Caco-2 (cell line): ENCODE measurements around the gene UGT8. TPM values are rescaled to one million over a fixed set of nuclear protein-coding genes. Genes with fewer than 3 reads are reported as not detected.
"Not testable (repeated sequence)": the region's sequence is repeated elsewhere in the genome, so short reads cannot be mapped to it uniquely, and the experiment has no call there.

Experiments
- BruUV-seq: library from RNA; stranded (reverse); fragments of 400-500 nt; replicated peaks from 2 replicates; lab custom pipeline; 2021; lab: Mats Ljungman, UMichigan
- CTCF ChIA-PET: fragments of 300-600 bp; sonication (Branson Sonifier 250); formaldehyde crosslinking; loops from one replicate; lab custom pipeline; 2022; ENCODE audit warnings: antibody characterized with exemption; lab: Charles Lee
- POLR2A ChIA-PET: fragments of 300-600 bp; sonication (Branson Sonifier 250); formaldehyde crosslinking; loops from one replicate; lab custom pipeline; 2022; ENCODE audit warnings: antibody characterized with exemption; lab: Charles Lee
- DNase-seq, 2 experiments: peaks; one replicate each; pipeline versions ENCODE4 v3.0.0 to v3.0.0-alpha.2; 2020 to 2022
- H3K27me3 ChIP-seq: replicated peaks from 2 replicates; pipeline ENCODE4 v1.6.0; 2011; ENCODE audit warnings: low read length; ENCODE audit not compliant: control insufficient read depth, insufficient read depth
- H3K36me3 ChIP-seq: 2 replicates; pipeline ENCODE4 v1.5.1; 2011; ENCODE audit warnings: low read length; ENCODE audit not compliant: control insufficient read depth, insufficient read depth
- H3K4me1 ChIP-seq: fragments of 250-450 bp; sonication (Bioruptor Pico); 2 replicates; pipeline ENCODE4 v1.5.1; 2020; ENCODE audit warnings: mild to moderate bottlenecking
- H3K4me3 ChIP-seq: 2 replicates; pipeline ENCODE4 v1.5.1; 2011; ENCODE audit warnings: low read depth, mild to moderate bottlenecking, control low read depth, low read length
- H3K9me3 ChIP-seq: fragments of 250-450 bp; sonication (Bioruptor Pico); 2 replicates; pipeline ENCODE4 v1.5.1; 2020; ENCODE audit warnings: mild to moderate bottlenecking, moderate library complexity
- H3K27ac Mint-ChIP-seq: one replicate; pipeline ENCODE4 v1.8.0; 2022; ENCODE audit warnings: mixed read lengths; ENCODE audit not compliant: unreplicated experiment
- H3K27me3 Mint-ChIP-seq: one replicate; pipeline ENCODE4 v1.8.0; 2022; ENCODE audit warnings: mixed read lengths; ENCODE audit not compliant: insufficient read depth, unreplicated experiment
- H3K36me3 Mint-ChIP-seq: one replicate; pipeline ENCODE4 v1.8.0; 2022; ENCODE audit warnings: mild to moderate bottlenecking, mixed read lengths; ENCODE audit not compliant: insufficient read depth, unreplicated experiment
- H3K4me1 Mint-ChIP-seq: one replicate; pipeline ENCODE4 v1.8.0; 2022; ENCODE audit warnings: low read depth, mixed read lengths; ENCODE audit not compliant: unreplicated experiment
- H3K4me3 Mint-ChIP-seq: one replicate; pipeline ENCODE4 v1.8.0; 2022; ENCODE audit warnings: mild to moderate bottlenecking, moderate library complexity, mixed read lengths; ENCODE audit not compliant: unreplicated experiment
- H3K9me3 Mint-ChIP-seq: one replicate; pipeline ENCODE4 v1.8.0; 2022; ENCODE audit warnings: mixed read lengths; ENCODE audit not compliant: unreplicated experiment
- CTCF ChIP-seq, 2 experiments: fragments of 200-600 bp in 1 of 2; IDR thresholded peaks; 1 replicate in 1 of 2; 2 replicates in 1 of 2; pipeline versions ENCODE4 v1.5.1 to v1.8.0; 2011 to 2022; ENCODE audit warnings: antibody characterized with exemption in 1 of 2, control low read depth in 1 of 2, inconsistent platforms in 1 of 2, low read depth in 1 of 2, low read length in 1 of 2, mild to moderate bottlenecking in 1 of 2, moderate library complexity in 1 of 2; ENCODE audit not compliant: insufficient read depth in 1 of 2, severe bottlenecking in 1 of 2, unreplicated experiment in 1 of 2
- intact Hi-C: fragments of 100-400 bp; cut with micrococcal nuclease; formaldehyde crosslinking; loops from one replicate; pipeline ENCODE4 v1.10.0; 2022; ENCODE audit not compliant: unreplicated experiment
- total RNA-seq: library from RNA; stranded (reverse); gene quantifications from 2 replicates; pipeline ENCODE4 v1.2.3, GENCODE V29; 2022

The UGT8 gene
- total RNA-seq, 1 experiment from 2014 or later: 11.9 TPM

- POLR2A ChIA-PET: no interaction called here
- no peak for TF ChIP-seq CTCF (IDR thresholded peaks at IDR 0.05; ENCODE audit: insufficient read depth in 1 of 2, low read depth in 1 of 2, low read length in 1 of 2, severe bottlenecking in 1 of 2, unreplicated experiment in 1 of 2)
- CTCF ChIA-PET: no interaction called here
- H3K27me3 Mint-ChIP-seq: no peaks in the 10 kb centered on the region
- no peaks in the 10 kb centered on the region for H3K27me3 ChIP-seq
- H3K9me3 Mint-ChIP-seq: no peaks in the 10 kb centered on the region
- H3K27ac Mint-ChIP-seq: no peak overlapping the region
- no peak overlapping the region for H3K4me3 Mint-ChIP-seq
- no TSS peak for BruUV-seq
- H3K36me3 ChIP-seq: no peaks in the 10 kb centered on the region
- no peaks in the 10 kb centered on the region for H3K36me3 Mint-ChIP-seq
- H3K4me3 ChIP-seq: no peak overlapping the region
- H3K4me1 ChIP-seq: peaks cover 13% of the 10 kb centered on the region
- H3K4me1 Mint-ChIP-seq: peaks cover 7% of the 10 kb centered on the region
- intact Hi-C loops: no loop called here
- no peak for DNase-seq
- H3K9me3 ChIP-seq: no peaks in the 10 kb centered on the region
These were observed 15.0 kb downstream of the UGT8 start for GRCh38 chr4:114613560-114613959.

GRCh38 chr4:114615435-114615834 is 16.8 kb downstream of the UGT8 start:
- peaks cover 7% of the 10 kb centered on the region for H3K4me1 Mint-ChIP-seq
- BruUV-seq: no TSS peak
- no peak for DNase-seq

GRCh38 chr4:114616036-114616435 is 17.4 kb downstream of the UGT8 start:
- peak overlapping the region; percentile 91 for H3K27ac Mint-ChIP-seq

More at GRCh38 chr4:114615435-114615834, 16.8 kb downstream of the UGT8 start:
- no peak for TF ChIP-seq CTCF (IDR thresholded peaks at IDR 0.05; ENCODE audit: insufficient read depth in 1 of 2, low read depth in 1 of 2, low read length in 1 of 2, severe bottlenecking in 1 of 2, unreplicated experiment in 1 of 2)
- intact Hi-C loops: loop anchor here (1.0 kb wide), 1 partner anchor 16 kb away; no protein-coding TSS in a partner anchor
- Histone ChIP-seq H3K27me3 (no peaks in the 10 kb centered on the region), H3K9me3 (no peaks in the 10 kb centered on the region), H3K36me3 (no peaks in the 10 kb centered on the region), H3K4me3 (peak overlapping the region; percentile 27), H3K4me1 (peaks cover 13% of the 10 kb centered on the region)
- CTCF ChIA-PET: no interaction called here
- H3K9me3 Mint-ChIP-seq: no peaks in the 10 kb centered on the region
- H3K36me3 Mint-ChIP-seq: no peaks in the 10 kb centered on the region
- H3K4me3 Mint-ChIP-seq: peak overlapping the region; percentile 78
- no peaks in the 10 kb centered on the region for H3K27me3 Mint-ChIP-seq
- POLR2A ChIA-PET: no interaction called here
- peak overlapping the region; percentile 91 for H3K27ac Mint-ChIP-seq

GRCh38 chr4:114626196-114626595 is 27.6 kb downstream of the UGT8 start:
- no peaks in the 10 kb centered on the region for H3K27me3 ChIP-seq
- H3K9me3 ChIP-seq: no peaks in the 10 kb centered on the region
- H3K4me3 ChIP-seq: no peak overlapping the region
- Mint-ChIP-seq H3K4me3 (no peak overlapping the region), H3K27me3 (no peaks in the 10 kb centered on the region), H3K27ac (no peak overlapping the region), H3K36me3 (no peaks in the 10 kb centered on the region), H3K4me1 (peaks cover 9% of the 10 kb centered on the region), H3K9me3 (no peaks in the 10 kb centered on the region)
- ChIA-PET CTCF (no interaction called here), POLR2A (no interaction called here)
- no TSS peak for BruUV-seq
- H3K4me1 ChIP-seq: peaks cover 19% of the 10 kb centered on the region
- intact Hi-C loops: no loop called here
- TF ChIP-seq CTCF (IDR thresholded peaks at IDR 0.05; ENCODE audit: insufficient read depth in 1 of 2, low read depth in 1 of 2, low read length in 1 of 2, severe bottlenecking in 1 of 2, unreplicated experiment in 1 of 2): no peak
- no peaks in the 10 kb centered on the region for H3K36me3 ChIP-seq
- no peak for DNase-seq

More at GRCh38 chr4:114616036-114616435, 17.4 kb downstream of the UGT8 start:
- H3K36me3 ChIP-seq, H3K9me3 Mint-ChIP-seq, H3K4me1 Mint-ChIP-seq, H3K27me3 ChIP-seq, H3K27me3 Mint-ChIP-seq, BruUV-seq, H3K9me3 ChIP-seq, CTCF ChIA-PET, POLR2A ChIA-PET, intact Hi-C loops, H3K36me3 Mint-ChIP-seq: not testable (repeated sequence)
- DNase-seq: peak; percentile 68 to 80
- peak overlapping the region; percentile 78 for H3K4me3 Mint-ChIP-seq
- peak overlapping the region; percentile 27 for H3K4me3 ChIP-seq
- H3K4me1 ChIP-seq: peaks cover 13% of the 10 kb centered on the region
